Testis (tissue), 3 donors: Measurements from ENCODE around the gene UFC1. TPM values are rescaled to one million over a fixed set of nuclear protein-coding genes. Genes with fewer than 3 reads are reported as not detected.

Source experiments
- DNase-seq: peaks from one replicate; pipeline ENCODE4 v3.0.0-alpha.2; 2019
- H3K27ac ChIP-seq, 2 donors: fragments of 200-600 bp; sonication (generic); one replicate each; pipeline ENCODE4 v1.5.1; 2019
- H3K27me3 ChIP-seq: fragments of 200-600 bp; sonication (generic); one replicate; pipeline ENCODE4 v1.5.1; 2019
- H3K36me3 ChIP-seq: fragments of 200-600 bp; sonication (generic); one replicate; pipeline ENCODE4 v1.5.1; 2017; ENCODE audit warnings: low read depth; ENCODE audit errors: missing control alignments
- H3K4me1 ChIP-seq: fragments of 200-600 bp; sonication (generic); one replicate; pipeline ENCODE4 v1.5.1; 2019
- H3K4me3 ChIP-seq, 2 donors: fragments of 200-600 bp; sonication (generic); one replicate each; pipeline ENCODE4 v1.5.1; 2017 to 2019
- H3K9me3 ChIP-seq: fragments of 200-600 bp; sonication (generic); one replicate; pipeline ENCODE4 v1.5.1; 2017
- CTCF ChIP-seq, 3 experiments: fragments of 450-650 bp in 2 of 3; fragments of 200-600 bp in 1 of 3; sonication (generic) in 1 of 3; IDR thresholded peaks; one replicate each; pipeline ENCODE4 v1.5.1; 2016 to 2019; ENCODE audit warnings: antibody characterized with exemption in 3 of 3, mild to moderate bottlenecking in 2 of 3, moderate library complexity in 1 of 3
- POLR2A ChIP-seq: fragments of 450-650 bp; IDR thresholded peaks from one replicate; pipeline ENCODE4 v1.6.1; 2017; ENCODE audit warnings: antibody characterized with exemption, mild to moderate bottlenecking, moderate library complexity
- WGBS, 2 donors: methylation state at CpG; one replicate each; pipeline ENCODE4 v1.1.5; 2018; 5-methylcytosine and 5-hydroxymethylcytosine counted together
- intact Hi-C: fragments of 100-400 bp; cut with DNase I; formaldehyde crosslinking; loops from one replicate; pipeline ENCODE4 v1.15.1; 2023; ENCODE audit warnings: low total_unique reads
- polyA plus RNA-seq: library from polyadenylated mRNA; stranded (reverse); fragments of 350-450 nt; fragmentation: Illumina TruSeq; extraction: RNeasy Lipid Tissue Mini Kit (QIAGEN cat#74804); gene quantifications from one replicate; pipeline ENCODE4 v1.2.3, GENCODE V29; 2014; ENCODE audit warnings: low read depth, low replicate concordance; ENCODE audit not compliant: insufficient read depth
- total RNA-seq, 2 donors: library from RNA; depleted of rRNA; stranded (reverse); fragments of >200 nt; gene quantifications; one replicate each; pipeline ENCODE4 v1.2.3, GENCODE V29; 2016

The UFC1 gene
- total and polyA plus RNA-seq, 3 donors from 2014 or later, result 36.9 to 129 (median 68.3) TPM

GRCh38 chr1:161196521-161197451 lies 43.0 kb downstream of the UFC1 start:
- Histone ChIP-seq H3K4me3 (no peak overlapping the region), H3K27ac (peak overlapping the region; percentile 67 to 100), H3K27me3 (no peaks in the 10 kb centered on the region), H3K4me1 (peaks cover 56% of the 10 kb centered on the region), H3K9me3 (no peaks in the 10 kb centered on the region), H3K36me3 (no peaks in the 10 kb centered on the region)
- WGBS, 2 donors, result 63 to 68% methylated on average over 21 to 27 of the region's 27 CpGs
- TF ChIP-seq POLR2A (no peak), CTCF (IDR thresholded peaks at IDR 0.05) (no peak)
- DNase-seq, result peak; percentile 43
- intact Hi-C loops, result no loop called here

GRCh38 chr1:161197560-161198193 lies 43.9 kb downstream of the UFC1 start:
- H3K27ac ChIP-seq, result peak overlapping the region; percentile 67 to 100
- intact Hi-C loops, result no loop called here
- no peak overlapping the region for H3K4me3 ChIP-seq
- H3K9me3 ChIP-seq, result no peaks in the 10 kb centered on the region
- no peak for TF ChIP-seq CTCF (IDR thresholded peaks at IDR 0.05)
- TF ChIP-seq POLR2A, result no peak
- WGBS, 2 donors, result 63 to 67% methylated on average over 7 to 9 of the region's 11 CpGs
- H3K4me1 ChIP-seq, result peaks cover 55% of the 10 kb centered on the region
- no peaks in the 10 kb centered on the region for H3K36me3 ChIP-seq
- H3K27me3 ChIP-seq, result no peaks in the 10 kb centered on the region
- DNase-seq, result no peak

- 22 to 41% methylated on average over 2 to 18 of the region's 20 CpGs for WGBS, 2 donors
- intact Hi-C loops, result no loop called here
- H3K4me1 ChIP-seq, result peaks cover 58% of the 10 kb centered on the region
These were observed 44.6 kb downstream of the UFC1 start for GRCh38 chr1:161198194-161198896.

GRCh38 chr1:161198897-161199431 lies 45.2 kb downstream of the UFC1 start, which contains the start of gene ADAMTS4:
ADAMTS4 (minus strand) TSS chr1:161199054; CDS start chr1:161198627, 427 bp downstream.
- 53 to 58% methylated on average over 11 of the region's 11 CpGs for WGBS, 2 donors
- peaks cover 63% of the 10 kb centered on the region for H3K4me1 ChIP-seq
- TF ChIP-seq CTCF (IDR thresholded peaks at IDR 0.05) (no peak), POLR2A (no peak)
- no peaks in the 10 kb centered on the region for H3K27me3 ChIP-seq
- DNase-seq, result peak; percentile 56
- no peaks in the 10 kb centered on the region for H3K36me3 ChIP-seq
- peak within 1 kb of the TSS; percentile 99 to 100 for H3K27ac ChIP-seq
- intact Hi-C loops, result no loop called here
- no peak within 1 kb of the TSS for H3K4me3 ChIP-seq
- H3K9me3 ChIP-seq, result no peaks in the 10 kb centered on the region

More at GRCh38 chr1:161198194-161198896, 44.6 kb downstream of the UFC1 start:
- no peak for TF ChIP-seq CTCF (IDR thresholded peaks at IDR 0.05)
- TF ChIP-seq POLR2A, result no peak
- Histone ChIP-seq H3K27me3 (no peaks in the 10 kb centered on the region), H3K27ac (peak overlapping the region; percentile 67 to 100), H3K36me3 (no peaks in the 10 kb centered on the region), H3K4me3 (no peak overlapping the region), H3K9me3 (no peaks in the 10 kb centered on the region)
- DNase-seq, result no peak
